Neural progenitor cell (in vitro differentiated cells): ENCODE data around the gene CCDC152.

ENCODE experiments used
- EZH2 ChIP-seq: fragments of 200-600 bp; sonication (generic); IDR thresholded peaks from 2 replicates; pipeline ENCODE4 v1.6.1; 2017; ENCODE audit warnings: antibody characterized with exemption, mild to moderate bottlenecking, moderate library complexity
- EZH2phosphoT487 ChIP-seq: fragments of 200-600 bp; sonication (generic); IDR thresholded peaks from 2 replicates; pipeline ENCODE4 v1.6.1; 2017; ENCODE audit warnings: antibody characterized with exemption
- TF ChIP-seq, protein P1 (sequence below): fragments of 200-600 bp; sonication (generic); IDR thresholded peaks from 2 replicates; pipeline ENCODE4 v1.5.1; 2017; ENCODE audit warnings: antibody characterized with exemption, mild to moderate bottlenecking

DNA sequence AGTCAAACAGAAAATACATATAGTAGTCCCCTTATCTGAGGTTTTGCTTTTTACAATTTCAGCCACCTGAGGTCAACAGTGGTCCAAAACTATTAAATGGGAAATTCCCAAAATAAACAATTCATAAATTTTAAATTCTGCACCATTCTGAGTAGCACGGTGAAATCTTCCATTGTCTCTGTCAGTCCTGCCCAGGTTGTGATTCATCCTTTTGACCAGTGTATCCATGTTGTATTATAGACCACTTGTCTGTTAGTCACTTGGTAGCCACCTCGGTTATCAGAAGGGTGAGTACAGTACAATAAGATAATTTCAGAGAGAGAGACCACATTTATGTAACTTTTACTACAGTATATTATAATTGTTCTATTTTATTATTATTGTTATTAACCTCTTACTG, 2.8 kb downstream of the CCDC152 start:
- no peak for TF ChIP-seq EZH2phosphoT487
- TF ChIP-seq, protein P1, sequence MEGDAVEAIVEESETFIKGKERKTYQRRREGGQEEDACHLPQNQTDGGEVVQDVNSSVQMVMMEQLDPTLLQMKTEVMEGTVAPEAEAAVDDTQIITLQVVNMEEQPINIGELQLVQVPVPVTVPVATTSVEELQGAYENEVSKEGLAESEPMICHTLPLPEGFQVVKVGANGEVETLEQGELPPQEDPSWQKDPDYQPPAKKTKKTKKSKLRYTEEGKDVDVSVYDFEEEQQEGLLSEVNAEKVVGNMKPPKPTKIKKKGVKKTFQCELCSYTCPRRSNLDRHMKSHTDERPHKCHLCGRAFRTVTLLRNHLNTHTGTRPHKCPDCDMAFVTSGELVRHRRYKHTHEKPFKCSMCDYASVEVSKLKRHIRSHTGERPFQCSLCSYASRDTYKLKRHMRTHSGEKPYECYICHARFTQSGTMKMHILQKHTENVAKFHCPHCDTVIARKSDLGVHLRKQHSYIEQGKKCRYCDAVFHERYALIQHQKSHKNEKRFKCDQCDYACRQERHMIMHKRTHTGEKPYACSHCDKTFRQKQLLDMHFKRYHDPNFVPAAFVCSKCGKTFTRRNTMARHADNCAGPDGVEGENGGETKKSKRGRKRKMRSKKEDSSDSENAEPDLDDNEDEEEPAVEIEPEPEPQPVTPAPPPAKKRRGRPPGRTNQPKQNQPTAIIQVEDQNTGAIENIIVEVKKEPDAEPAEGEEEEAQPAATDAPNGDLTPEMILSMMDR, result no peak
- no peak for TF ChIP-seq EZH2
